ENCODE measurements around the gene WNT3A.
"Not testable (repeated sequence)": the region's sequence is repeated elsewhere in the genome, so short reads cannot be mapped to it uniquely, and the experiment has no call there.

Gene WNT3A, protein sequence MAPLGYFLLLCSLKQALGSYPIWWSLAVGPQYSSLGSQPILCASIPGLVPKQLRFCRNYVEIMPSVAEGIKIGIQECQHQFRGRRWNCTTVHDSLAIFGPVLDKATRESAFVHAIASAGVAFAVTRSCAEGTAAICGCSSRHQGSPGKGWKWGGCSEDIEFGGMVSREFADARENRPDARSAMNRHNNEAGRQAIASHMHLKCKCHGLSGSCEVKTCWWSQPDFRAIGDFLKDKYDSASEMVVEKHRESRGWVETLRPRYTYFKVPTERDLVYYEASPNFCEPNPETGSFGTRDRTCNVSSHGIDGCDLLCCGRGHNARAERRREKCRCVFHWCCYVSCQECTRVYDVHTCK

DNA sequence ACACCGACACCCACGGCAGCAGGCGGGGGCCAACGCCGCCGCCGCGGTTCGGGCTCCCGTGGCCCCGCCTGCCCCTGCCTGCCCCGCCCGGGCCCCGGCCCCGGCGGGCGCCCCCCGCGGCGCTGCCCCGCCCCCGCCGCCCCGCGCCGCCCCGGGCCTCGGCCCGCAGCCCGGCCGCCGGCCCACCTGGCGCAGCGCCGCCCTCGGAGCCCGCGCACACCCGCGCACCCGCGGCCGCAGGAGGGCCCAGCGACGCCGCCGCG is at the start of gene WNT3A:
WNT3A (plus strand) TSS at position 213 of the 263 bp plus-strand sequence. CDS start 131 bp downstream, outside the sequence.
- DNase-seq (ENCODE audit: low read depth, low spot score), result no peak

DNA sequence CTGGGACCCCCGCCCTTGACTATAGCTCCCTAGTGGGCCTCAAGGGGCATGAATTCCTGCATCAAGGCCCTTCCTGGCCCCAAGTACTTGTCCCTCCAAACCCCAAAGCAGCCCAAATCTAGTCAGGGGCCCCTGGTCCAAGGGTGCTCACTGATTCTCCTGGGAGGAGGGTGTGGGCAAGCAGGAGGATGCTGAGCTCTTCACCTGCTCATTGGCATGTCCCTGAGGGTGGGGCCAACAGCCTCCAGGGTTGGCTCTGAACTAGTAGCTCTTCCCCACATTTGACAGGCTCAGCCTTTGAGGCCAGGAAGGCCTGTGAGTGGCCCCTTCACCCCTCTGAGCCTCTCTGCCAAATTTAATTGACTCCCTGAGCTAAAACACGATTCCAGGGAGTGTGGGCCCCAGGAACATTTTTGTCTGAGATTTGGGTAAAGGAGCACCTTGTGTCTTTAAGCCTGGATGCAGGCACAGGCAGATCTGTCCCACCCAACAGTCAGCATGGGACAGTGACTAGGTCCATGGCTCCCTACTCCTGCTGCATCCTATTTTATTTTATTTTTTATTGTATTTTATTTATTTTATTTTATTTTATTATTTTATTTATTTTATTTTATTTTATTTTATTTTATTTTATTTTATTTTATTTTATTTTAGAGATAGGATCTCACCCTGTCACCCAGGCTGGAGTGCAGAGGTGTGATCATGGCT is 48.0 kb upstream of the WNT3A start:
- no peak for DNase-seq (ENCODE audit: low read depth, low spot score)

DNA sequence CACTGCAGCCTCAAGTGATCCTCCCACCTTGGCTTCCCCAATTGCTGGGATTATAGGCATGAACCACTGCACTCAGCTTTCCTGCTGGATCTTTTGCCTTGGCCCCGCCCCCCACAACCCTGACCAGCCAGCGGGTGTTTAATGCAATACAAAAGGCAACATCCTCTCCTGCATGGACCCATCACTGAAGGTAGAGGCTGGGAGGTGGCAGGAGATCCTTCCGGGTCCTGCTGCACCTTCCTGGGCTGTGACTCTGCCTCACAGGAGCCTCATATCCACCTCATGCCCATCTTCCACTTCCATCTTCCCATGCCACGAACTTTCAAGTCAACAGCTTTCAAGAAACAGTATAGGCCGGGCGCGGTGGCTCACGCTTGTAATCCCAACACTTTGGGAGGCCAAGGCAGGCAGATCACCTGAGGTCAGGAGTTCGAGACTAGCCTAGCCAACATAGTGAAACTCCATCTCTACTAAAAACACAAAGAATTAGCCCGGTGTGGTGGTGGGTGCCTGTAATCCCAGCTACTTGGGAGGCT is 47.4 kb upstream of the WNT3A start:
- DNase-seq (ENCODE audit: low read depth, low spot score), result no peak

DNA sequence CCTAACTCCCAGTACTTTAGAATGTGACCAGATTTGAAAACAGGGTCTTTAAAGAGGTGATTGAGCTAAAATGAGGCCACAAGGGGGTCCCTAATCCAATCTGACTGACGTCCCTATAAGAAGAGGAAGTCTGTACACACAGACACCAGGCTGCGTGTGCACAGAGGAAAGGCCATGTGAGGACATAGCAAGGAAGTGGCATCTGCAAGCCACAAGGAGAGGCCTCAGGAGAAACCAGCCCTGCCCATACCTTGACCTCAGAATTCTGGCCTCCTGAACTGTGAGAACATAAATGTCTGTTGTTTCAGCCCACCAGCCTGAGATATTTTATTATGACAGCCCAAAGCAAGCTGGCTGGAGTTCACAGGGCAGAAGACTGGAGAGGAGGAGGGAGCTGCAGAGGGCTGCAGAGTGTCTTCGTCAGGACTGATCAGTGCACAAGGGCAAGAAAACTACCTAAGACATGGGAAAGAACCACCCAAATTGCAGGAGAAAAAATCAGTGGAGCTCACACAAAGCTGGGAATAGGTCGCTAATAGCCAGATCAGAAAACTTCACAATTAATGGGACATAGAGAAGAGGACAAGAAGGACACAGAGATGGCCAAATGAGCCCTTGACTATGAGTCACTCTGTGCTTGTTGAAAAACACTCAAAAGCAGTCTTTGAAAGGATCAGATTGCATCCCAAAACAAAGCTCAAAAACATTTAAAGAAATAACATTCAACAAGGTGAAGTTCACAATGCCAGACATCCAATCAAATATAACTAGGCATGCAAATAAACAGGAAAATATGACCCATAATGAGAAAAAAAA is 44.9 kb upstream of the WNT3A start:
- DNase-seq (ENCODE audit: low read depth, low spot score), result no peak

DNA sequence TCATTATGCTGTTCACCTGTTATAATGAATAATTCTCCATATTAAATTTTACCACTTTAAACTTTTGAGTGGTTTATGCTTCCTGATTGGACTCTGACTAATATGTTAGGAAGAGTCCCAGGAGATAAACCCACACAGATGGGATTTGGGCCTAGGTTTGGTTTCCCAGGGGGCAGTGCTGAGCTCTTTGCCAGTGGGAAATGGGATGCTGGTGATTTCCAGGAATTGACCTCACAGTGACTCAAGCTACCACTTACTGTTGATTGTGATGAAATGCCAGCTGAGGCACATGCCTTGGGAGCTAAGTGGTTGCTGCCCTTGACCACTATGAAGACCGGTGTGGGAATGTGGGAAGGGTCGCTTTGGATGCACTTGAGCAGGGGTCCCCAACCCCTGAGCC is 40.1 kb upstream of the WNT3A start:
- not testable (repeated sequence) for DNase-seq (ENCODE audit: low read depth, low spot score)

DNA sequence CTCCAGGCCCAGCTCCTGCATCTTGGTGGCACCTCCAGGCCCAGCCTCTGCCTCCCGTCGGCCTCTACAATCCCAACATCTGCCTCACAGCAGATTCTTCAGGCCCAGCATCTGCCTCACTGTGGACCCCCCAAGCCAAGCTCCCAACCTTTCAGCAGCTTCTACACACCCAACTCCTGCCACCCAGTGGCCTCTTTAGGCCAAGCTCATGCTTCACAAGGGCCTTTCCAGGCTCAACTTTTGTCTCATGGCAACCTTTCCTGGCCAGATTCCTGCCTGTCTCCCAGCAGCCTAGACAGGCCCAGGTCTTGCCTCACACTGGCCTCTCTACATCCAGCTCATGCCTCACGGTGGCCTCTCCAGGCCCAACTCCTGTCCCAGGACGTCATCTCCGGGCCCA is 39.0 kb upstream of the WNT3A start:
- DNase-seq (ENCODE audit: low read depth, low spot score), result not testable (repeated sequence)

DNA sequence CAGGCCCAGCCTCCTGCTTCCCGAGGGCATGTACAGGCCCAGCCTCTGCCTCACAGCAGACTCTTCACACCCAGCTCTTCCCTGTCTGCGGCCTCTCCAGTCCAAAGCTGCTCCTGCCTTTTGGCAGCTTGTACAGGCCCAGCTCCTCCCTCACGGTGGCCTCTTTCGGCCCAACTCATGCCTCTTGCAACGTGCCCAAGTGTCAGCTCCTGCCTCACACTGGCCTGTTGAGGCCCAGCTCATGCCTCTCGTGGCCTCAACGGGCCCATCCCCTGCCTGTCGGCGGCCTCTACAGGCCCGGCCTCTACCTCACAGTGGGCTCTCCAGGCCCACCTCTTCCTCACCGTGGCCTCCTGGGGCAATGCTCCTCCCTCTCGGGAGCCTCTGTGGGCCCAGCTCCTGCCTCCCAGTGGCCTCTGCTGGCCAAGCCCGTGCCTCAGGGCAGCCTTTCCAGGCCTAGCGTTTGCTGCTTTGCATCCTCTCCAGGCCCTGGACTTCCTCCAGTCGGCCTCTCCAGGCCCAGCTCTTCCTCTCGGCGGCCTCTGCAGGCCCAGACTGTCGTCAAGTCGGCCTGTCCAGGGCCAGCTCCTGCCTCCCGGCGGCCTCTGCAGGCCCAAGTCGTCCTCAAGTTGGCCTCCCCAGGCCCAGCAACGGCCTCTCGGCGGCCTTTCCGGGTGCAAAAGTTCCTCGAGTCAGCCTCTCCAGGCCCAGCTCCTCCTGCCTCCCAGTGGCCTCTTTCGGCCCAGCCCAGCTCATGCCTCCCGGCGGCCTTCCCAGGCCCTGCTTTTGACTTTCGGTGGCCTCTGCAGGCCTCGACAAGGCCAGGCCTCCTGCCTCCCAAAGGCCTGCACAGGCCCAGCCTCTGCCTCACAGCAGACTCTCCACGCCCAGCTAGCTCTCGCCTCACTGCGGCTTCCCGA is 36.5 kb upstream of the WNT3A start:
- not testable (repeated sequence) for DNase-seq (ENCODE audit: low read depth, low spot score)

DNA sequence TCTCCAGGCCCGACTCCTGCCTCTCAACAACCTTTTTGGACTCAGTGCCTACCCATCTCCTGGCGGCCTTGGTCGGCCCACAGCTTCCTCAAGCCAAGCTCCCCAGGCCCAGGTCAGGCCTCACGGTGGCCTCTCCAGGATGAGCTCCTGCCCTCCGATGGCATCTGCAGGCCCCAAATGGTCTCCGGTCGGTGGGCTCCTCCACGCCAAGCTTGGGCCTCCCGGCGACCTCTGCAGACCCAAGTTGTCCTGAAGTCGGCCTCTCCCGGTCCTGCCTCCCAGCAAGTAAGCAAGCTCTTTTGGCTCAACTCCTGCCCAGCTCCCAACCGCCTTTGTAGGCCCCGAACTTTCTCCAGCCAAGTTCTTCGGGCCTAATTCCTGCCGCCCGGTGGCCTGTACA is 35.6 kb upstream of the WNT3A start:
- not testable (repeated sequence) for DNase-seq (ENCODE audit: low read depth, low spot score)

DNA sequence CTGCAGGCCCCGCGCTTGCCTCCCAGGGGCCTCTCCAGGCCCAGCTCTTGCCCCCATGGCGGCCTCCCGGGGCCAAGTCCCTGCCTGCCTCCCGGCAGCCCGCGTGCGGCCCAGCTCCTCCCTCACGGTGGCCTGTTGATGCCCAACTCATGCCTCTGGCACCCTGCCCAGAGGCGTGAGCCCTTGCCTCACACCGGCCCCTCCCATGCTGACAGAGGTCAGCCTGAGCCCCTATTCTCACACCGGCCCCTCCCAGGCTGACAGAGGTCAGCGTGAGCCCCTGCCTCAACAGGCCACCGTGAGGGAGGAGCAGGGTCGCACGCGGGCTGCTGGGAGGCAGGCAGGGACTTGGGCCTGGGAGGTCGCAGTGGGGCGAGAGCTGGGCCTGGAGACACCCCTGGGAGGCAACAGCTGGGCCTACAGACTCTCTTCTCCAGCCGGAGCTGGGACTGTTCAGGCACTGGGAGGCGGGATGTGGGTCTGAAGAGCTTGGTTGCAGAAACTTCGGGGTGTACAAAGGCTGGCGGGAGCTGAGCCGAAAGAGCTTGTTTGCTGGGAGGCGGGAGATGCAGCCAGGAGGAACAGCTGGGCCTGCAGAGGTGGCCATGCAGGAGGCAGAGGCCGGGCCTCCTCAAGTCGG is 35.0 kb upstream of the WNT3A start:
- DNase-seq (ENCODE audit: low read depth, low spot score), result not testable (repeated sequence)

DNA sequence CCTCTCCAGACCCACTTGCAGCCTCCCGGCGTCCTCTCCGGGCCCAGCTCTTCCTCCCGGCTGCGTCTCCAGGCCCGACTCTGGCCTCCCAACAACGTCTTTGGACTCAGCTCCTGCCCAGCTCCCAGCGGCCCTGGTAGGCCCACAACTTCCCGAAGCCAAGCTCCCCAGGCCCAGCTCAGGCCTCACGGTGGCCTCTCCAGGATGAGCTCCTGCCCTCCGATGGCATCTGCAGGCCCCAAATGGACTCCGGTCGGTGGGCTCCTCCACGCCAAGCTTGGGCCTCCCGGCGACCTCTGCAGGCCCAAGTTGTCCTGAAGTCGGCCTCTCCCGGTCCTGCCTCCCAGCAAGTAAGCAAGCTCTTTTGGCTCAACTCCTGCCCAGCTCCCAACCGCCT is 34.5 kb upstream of the WNT3A start:
- not testable (repeated sequence) for DNase-seq (ENCODE audit: low read depth, low spot score)

DNA sequence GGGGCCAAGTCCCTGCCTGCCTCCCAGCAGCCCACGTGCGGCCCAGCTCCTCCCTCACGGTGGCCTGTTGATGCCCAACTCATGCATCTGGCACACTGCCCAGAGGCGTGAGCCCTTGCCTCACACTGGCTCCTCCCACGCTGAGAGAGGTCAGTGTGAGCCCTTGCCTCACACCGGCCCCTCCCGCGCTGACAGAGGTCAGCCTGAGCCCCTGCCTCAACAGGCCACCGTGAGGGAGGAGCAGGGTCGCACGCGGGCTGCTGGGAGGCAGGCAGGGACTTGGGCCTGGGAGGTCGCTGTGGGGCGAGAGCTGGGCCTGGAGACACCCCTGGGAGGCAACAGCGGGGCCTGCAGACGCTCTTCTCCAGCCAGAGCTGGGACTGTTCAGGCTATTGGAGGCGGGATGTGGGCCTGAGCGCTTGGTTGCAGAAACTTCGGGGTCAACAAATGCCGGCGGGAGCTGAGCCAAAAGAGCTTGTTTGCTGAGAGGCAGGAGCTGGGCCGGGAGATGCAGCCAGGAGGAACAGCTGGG is 33.9 kb upstream of the WNT3A start:
- not testable (repeated sequence) for DNase-seq (ENCODE audit: low read depth, low spot score)

DNA sequence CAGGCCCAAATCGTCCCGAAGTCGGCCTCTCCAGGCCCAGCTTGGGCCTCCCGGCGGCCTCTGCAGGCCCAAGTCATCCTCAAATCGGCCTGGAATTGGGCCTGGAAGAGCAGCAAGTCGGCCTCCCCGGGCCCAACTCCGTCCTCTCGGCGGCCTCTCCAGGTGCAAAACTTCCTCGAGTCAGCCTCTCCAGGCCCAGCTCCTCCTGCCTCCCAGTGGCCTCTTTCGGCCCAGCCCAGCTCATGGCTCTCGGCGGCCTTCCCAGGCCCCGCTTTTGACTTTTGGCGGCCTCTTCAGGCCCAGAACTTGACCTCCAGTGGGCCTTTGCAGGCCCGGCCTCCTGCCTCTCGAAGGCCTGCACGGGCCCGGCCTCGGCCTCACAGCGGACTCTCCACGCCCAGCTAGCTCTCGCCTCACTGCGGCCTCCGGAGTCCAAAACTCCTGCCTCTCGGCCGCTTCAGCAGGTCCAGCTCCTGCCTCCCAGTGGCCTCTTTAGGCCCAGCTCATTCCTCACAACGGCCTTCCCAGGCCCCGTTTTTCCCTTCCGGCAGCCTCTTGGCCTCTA is 33.0 kb upstream of the WNT3A start:
- DNase-seq (ENCODE audit: low read depth, low spot score), result not testable (repeated sequence)

DNA sequence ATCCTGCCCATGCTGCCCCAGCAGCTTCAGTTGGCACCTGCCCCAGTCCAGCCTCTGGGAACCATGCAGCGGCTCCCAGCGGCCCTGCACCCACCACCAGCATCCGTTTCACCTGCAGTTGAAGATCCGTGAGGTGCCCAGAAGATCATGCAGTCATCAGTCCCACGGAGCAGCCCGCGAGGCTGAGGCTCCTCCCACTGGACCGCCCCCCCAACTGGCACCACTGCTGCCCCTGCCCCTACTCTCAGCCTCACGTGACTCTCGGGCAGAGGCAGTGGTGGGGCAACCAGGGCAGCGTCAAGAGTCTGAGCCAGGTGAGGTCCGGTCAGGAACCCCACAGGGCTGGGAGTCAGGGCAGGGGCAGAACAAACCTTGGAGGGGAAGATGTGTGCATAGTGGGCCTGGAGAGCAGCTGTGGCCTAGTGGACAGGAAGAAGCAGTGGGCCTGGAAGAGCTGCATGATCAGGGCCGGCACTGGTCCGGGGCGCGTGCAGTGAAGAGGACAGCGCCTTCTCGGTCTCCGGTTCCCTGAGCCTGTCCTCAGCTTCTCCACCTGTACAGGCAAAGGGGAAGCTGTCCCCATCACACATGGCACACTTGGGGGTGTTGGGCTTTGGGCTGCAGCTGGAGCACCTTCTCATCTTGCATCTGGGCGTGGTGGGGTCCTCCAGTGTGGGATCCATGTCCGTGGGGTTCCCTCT is 31.1 kb upstream of the WNT3A start:
- not testable (repeated sequence) for DNase-seq (ENCODE audit: low read depth, low spot score)

DNA sequence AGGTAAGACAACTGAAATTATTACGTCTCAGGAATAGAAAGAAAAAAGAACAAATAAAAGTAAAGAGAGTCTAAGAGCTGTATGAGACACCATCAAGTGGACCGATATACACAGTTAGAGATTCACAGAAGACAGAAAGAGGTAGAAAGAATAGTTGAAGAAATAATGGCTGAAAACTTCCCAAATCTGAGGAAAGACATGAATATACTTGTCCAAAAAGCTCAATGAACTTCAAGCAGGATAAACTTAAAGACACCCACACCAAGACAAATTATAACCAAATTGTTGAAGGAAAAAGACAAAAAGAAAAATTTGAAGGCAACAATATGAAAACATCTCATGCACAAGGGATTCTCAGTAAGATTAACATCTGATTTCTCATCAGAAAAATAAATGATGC is 19.6 kb upstream of the WNT3A start:
- DNase-seq (ENCODE audit: low read depth, low spot score), result no peak

DNA sequence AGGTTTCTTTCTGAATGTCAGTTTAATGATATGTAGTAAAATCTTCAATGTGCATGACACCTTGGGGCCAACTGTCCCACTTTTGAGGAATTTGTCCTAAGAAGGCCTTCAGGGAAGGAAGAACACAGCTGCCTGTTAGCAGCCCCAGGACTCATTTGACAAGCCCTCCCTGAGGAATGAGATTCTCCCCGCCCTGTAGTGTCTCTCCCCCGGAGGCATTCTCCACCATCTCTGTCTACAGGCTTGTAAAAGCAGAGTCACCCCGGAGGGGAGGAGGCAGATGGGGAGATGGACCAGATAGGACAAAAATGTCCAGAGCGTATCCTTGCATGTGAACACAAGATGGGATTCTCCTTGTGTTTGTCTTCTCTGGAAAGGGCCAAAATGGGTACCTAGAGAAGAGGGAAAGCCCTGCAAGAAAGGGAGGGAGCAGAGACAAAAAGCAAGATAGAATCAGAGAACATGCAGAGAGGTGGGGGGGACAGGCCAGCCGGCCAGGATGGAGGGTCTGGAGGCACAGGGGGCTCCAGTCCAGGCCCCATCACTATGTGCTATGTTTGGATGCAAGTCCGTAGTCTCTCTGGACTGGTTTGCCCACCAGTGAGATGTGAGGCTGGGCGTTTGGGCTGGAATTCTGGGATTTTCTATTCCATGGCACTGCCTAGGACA is 12.0 kb upstream of the WNT3A start:
- DNase-seq (ENCODE audit: low read depth, low spot score), result no peak

DNA sequence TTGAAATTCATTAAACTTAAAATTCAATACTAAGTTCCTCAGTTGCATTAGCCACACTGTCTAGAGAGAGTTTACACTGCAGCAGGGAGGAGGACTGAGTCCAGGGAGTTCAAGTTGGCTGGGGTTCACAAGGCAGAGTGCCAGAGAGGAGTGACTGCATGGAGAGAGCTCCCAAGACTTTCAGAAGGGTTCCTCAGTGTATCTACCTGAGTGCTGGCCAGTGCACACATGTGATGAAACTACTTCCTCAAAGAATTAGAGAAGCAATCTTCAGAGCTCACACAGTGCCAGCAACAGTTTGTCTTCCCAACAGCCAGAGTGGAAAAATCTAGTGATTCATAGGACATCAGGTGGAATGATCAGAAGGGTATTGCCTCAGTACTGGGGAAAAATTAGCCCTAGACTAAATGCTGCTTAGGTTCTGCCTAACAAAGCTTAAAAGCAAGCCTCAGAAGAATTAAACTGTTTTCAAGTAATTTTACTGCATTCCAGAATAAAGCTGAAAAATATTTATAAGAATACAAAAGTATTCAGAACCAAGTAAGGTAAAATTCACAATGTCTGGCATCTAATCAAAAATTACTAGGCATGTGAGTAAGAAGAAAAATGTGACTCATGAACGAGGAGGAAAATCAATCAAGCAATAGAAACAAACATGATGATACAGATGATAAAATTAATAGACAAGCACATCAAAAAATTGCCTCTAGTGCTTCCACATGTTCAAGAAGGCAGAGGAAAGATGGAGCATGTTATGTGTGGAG is 10.4 kb upstream of the WNT3A start:
- DNase-seq (ENCODE audit: low read depth, low spot score), result no peak

DNA sequence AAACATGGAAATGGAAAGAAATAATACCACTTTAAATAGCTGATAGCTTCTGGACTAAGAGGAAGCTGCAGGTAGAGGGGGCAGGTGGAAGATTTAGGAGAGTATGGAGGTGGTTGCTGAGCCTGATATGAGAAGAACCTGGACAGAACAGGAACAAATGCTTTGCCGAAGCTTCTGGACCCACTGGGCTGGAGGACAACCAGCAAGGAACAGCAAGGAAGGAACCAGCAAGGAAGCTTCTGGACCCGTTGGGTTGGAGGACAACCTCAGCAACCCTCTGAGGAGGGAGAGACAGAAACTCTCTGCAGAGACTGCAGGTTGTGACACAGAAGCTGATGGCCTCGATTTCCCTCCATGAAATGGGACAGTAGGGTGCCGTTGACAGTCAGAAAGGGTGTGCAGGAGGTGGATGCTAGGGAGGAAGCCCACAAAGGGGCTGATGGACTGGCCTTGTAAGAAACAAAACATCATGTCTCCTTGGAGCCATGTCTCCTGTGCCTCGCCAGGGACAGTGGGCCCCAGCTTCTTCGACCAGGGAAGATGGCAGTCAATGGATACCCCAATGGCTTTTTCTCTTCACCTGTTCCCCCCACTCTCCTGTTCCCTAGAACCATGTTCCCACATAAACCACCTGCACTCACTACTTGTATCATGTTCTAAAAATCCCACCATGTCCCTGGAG is 8.3 kb upstream of the WNT3A start:
- no peak for DNase-seq (ENCODE audit: low read depth, low spot score)

Data from activated naive CD8-positive, alpha-beta T cell treated with anti-CD3 and anti-CD28 coated beads, Interleukin-2, amount 50 U/mL, for 16 hours (primary cell).